GM18505 (cell line): ENCODE measurements around the gene CPNE4.

Source experiments
- ATAC-seq: cut with Tn5 transposase; IDR thresholded peaks from one replicate; pipeline ENCODE4 v1.9.1; 2021; ENCODE audit not compliant: unreplicated experiment
- POLR2A ChIP-seq: IDR thresholded peaks from 4 replicates; pipeline ENCODE4 v1.6.1; 2011; ENCODE audit warnings: borderline replicate concordance; ENCODE audit not compliant: insufficient read depth, insufficient read length; ENCODE audit errors: extremely low read depth

The CPNE4 gene

GRCh38 chr3:131802029-131802428, 232.8 kb downstream of the CPNE4 start:
- ATAC-seq, result no peak
- TF ChIP-seq POLR2A, result no peak

GRCh38 chr3:131801566-131801965, 233.2 kb downstream of the CPNE4 start:
- no peak for ATAC-seq
- no peak for TF ChIP-seq POLR2A

- no peak for TF ChIP-seq POLR2A
- ATAC-seq, result no peak
These were observed 237.0 kb downstream of the CPNE4 start for GRCh38 chr3:131797776-131798175.

GRCh38 chr3:131796558-131797198, 238.1 kb downstream of the CPNE4 start:
- no peak for TF ChIP-seq POLR2A
- peak; percentile 67 for ATAC-seq

- no peak for TF ChIP-seq POLR2A
- ATAC-seq, result peak; percentile 21
These were observed 238.7 kb downstream of the CPNE4 start for GRCh38 chr3:131796111-131796510.

GRCh38 chr3:131795390-131796090, 239.3 kb downstream of the CPNE4 start:
- ATAC-seq, result no peak
- TF ChIP-seq POLR2A, result no peak

GRCh38 chr3:131794766-131795388, 239.9 kb downstream of the CPNE4 start:
- no peak for TF ChIP-seq POLR2A
- no peak for ATAC-seq

- no peak for ATAC-seq
These were observed 240.9 kb downstream of the CPNE4 start for GRCh38 chr3:131793870-131794269.

GRCh38 chr3:131789188-131789587, 245.6 kb downstream of the CPNE4 start:
- no peak for TF ChIP-seq POLR2A
- ATAC-seq, result no peak

More at GRCh38 chr3:131793870-131794269, 240.9 kb downstream of the CPNE4 start:
- no peak for TF ChIP-seq POLR2A

- no peak for TF ChIP-seq POLR2A
- no peak for ATAC-seq
These were observed 248.4 kb downstream of the CPNE4 start for GRCh38 chr3:131786386-131786785.

GRCh38 chr3:131782751-131783150, 252.1 kb downstream of the CPNE4 start:
- TF ChIP-seq POLR2A, result no peak
- no peak for ATAC-seq

GRCh38 chr3:131778526-131778925, 256.3 kb downstream of the CPNE4 start:
- TF ChIP-seq POLR2A, result no peak
- no peak for ATAC-seq

- no peak for TF ChIP-seq POLR2A
- ATAC-seq, result no peak
These were observed 259.2 kb downstream of the CPNE4 start for GRCh38 chr3:131775650-131776049.

GRCh38 chr3:131772269-131773026, 262.4 kb downstream of the CPNE4 start:
- TF ChIP-seq POLR2A, result no peak
- no peak for ATAC-seq

GRCh38 chr3:131762981-131763564, 271.7 kb downstream of the CPNE4 start:
- ATAC-seq, result no peak
- TF ChIP-seq POLR2A, result no peak
